Osteoblast (primary cell): ENCODE results near the gene PPP6R3. TPM values are rescaled to one million over a fixed set of nuclear protein-coding genes. Genes with fewer than 3 reads are reported as not detected.

ENCODE experiments used
- DNase-seq: peaks from one replicate; pipeline ENCODE4 v3.0.0; 2011; ENCODE audit warnings: low spot score, mixed read lengths; ENCODE audit not compliant: insufficient read length; ENCODE audit errors: missing footprints
- H2AFZ ChIP-seq: 2 replicates; pipeline ENCODE4 v1.6.0; 2011; ENCODE audit warnings: mild to moderate bottlenecking, low read length
- H3K27ac ChIP-seq: 2 replicates; pipeline ENCODE4 v1.5.1; 2011; ENCODE audit warnings: mild to moderate bottlenecking, low read depth, low read length, moderate library complexity
- H3K27me3 ChIP-seq: 2 replicates; pipeline ENCODE4 v1.6.0; 2012; ENCODE audit warnings: mild to moderate bottlenecking, control low read depth, inconsistent platforms, low read length, moderate library complexity; ENCODE audit not compliant: insufficient read depth
- H3K36me3 ChIP-seq: 2 replicates; pipeline ENCODE4 v1.5.1; 2011; ENCODE audit warnings: mild to moderate bottlenecking, low read length, control low read depth, moderate library complexity; ENCODE audit not compliant: insufficient read depth
- H3K4me1 ChIP-seq: 2 replicates; pipeline ENCODE4 v1.5.1; 2011; ENCODE audit warnings: mild to moderate bottlenecking, low read length, control low read depth, moderate library complexity; ENCODE audit not compliant: insufficient read depth
- H3K4me2 ChIP-seq: 2 replicates; pipeline ENCODE4 v1.6.0; 2011; ENCODE audit warnings: mild to moderate bottlenecking, low read length; ENCODE audit not compliant: insufficient read depth
- H3K4me3 ChIP-seq: fragments of 200-600 bp; sonication (generic); 3 replicates; pipeline ENCODE4 v1.5.1; 2012; ENCODE audit warnings: mild to moderate bottlenecking, low read length, inconsistent platforms; ENCODE audit not compliant: insufficient read depth
- H3K79me2 ChIP-seq: 2 replicates; pipeline ENCODE4 v1.6.0; 2012; ENCODE audit warnings: mild to moderate bottlenecking, low read length, control low read depth, inconsistent platforms; ENCODE audit not compliant: insufficient read depth
- H3K9me3 ChIP-seq: 2 replicates; pipeline ENCODE4 v1.5.1; 2011; ENCODE audit warnings: low read depth, low read length, control low read depth
- H4K20me1 ChIP-seq: 2 replicates; pipeline ENCODE4 v1.6.0; 2012; ENCODE audit warnings: mild to moderate bottlenecking, low read length, control low read depth; ENCODE audit not compliant: insufficient read depth
- CTCF ChIP-seq: IDR thresholded peaks from 2 replicates; pipeline ENCODE4 v1.5.1; 2011; ENCODE audit warnings: mild to moderate bottlenecking, low read depth, low read length, moderate library complexity; ENCODE audit errors: extremely low read depth
- total RNA-seq: library from RNA; depleted of rRNA; stranded (reverse); fragments of >200 nt; gene quantifications from 2 replicates; pipeline ENCODE4 v1.2.3, GENCODE V29; 2012

The PPP6R3 gene
- total RNA-seq, 1 donor, result 131 TPM

DNA sequence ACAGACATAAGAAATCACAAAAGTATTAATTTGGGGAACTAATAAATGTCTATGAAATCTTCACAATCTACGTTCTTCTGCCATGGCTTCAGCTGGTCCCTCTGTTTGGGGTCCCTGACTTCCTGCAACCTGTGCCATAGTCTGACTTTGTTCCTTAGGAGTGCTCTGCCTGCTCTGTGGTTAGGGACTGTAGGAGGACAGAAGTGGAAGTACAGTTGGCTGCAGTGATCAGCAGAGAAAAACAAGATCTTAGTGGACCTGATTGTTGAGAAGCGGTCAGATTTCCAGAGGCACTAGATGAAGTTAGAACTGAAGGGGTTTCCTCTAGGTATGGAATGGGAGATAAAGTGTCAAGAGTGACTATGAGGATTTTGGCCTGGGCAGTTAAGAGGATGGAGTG is 80.6 kb downstream of the PPP6R3 start:
- no peak for TF ChIP-seq CTCF
- H3K4me2 ChIP-seq, result no peak overlapping the region
- no peak overlapping the region for H3K4me3 ChIP-seq
- H4K20me1 ChIP-seq, result peaks cover 29% of the 10 kb centered on the region
- peaks cover 15% of the 10 kb centered on the region for H3K4me1 ChIP-seq
- no peaks in the 10 kb centered on the region for H3K27me3 ChIP-seq
- H2AFZ ChIP-seq, result no peak overlapping the region
- DNase-seq, result no peak
- H3K9me3 ChIP-seq, result no peaks in the 10 kb centered on the region
- peaks cover 31% of the 10 kb centered on the region for H3K36me3 ChIP-seq
- peaks cover 79% of the 10 kb centered on the region for H3K79me2 ChIP-seq
- peak overlapping the region; percentile 86 for H3K27ac ChIP-seq

- Histone ChIP-seq H3K4me2 (no peak overlapping the region), H3K4me1 (peaks cover 23% of the 10 kb centered on the region), H3K36me3 (peaks cover 33% of the 10 kb centered on the region), H3K9me3 (no peaks in the 10 kb centered on the region), H4K20me1 (peaks cover 31% of the 10 kb centered on the region), H3K27ac (peak overlapping the region; percentile 86), H3K27me3 (no peaks in the 10 kb centered on the region), H3K4me3 (no peak overlapping the region), H3K79me2 (peaks cover 79% of the 10 kb centered on the region), H2AFZ (no peak overlapping the region)
- no peak for TF ChIP-seq CTCF
- no peak for DNase-seq
Observed at GRCh38 chr11:68541991-68542390, 81.4 kb downstream of the PPP6R3 start.

GRCh38 chr11:68542617-68543016 is 82.1 kb downstream of the PPP6R3 start:
- TF ChIP-seq CTCF, result no peak
- H3K4me2 ChIP-seq, result peak overlapping the region; percentile 44
- H3K27me3 ChIP-seq, result no peaks in the 10 kb centered on the region
- no peak overlapping the region for H3K4me3 ChIP-seq
- no peak overlapping the region for H2AFZ ChIP-seq
- H3K79me2 ChIP-seq, result peaks cover 81% of the 10 kb centered on the region
- peak overlapping the region; percentile 86 for H3K27ac ChIP-seq
- peaks cover 31% of the 10 kb centered on the region for H4K20me1 ChIP-seq
- H3K36me3 ChIP-seq, result peaks cover 36% of the 10 kb centered on the region
- DNase-seq, result peak; percentile 90
- peaks cover 23% of the 10 kb centered on the region for H3K4me1 ChIP-seq
- H3K9me3 ChIP-seq, result no peaks in the 10 kb centered on the region

- H3K79me2 ChIP-seq, result peaks cover 81% of the 10 kb centered on the region
- H3K27ac ChIP-seq, result peak overlapping the region; percentile 86
- peaks cover 34% of the 10 kb centered on the region for H4K20me1 ChIP-seq
- H3K36me3 ChIP-seq, result peaks cover 37% of the 10 kb centered on the region
- H3K4me2 ChIP-seq, result no peak overlapping the region
- no peak overlapping the region for H3K4me3 ChIP-seq
- peaks cover 23% of the 10 kb centered on the region for H3K4me1 ChIP-seq
- H3K9me3 ChIP-seq, result no peaks in the 10 kb centered on the region
- no peak for DNase-seq
- no peak overlapping the region for H2AFZ ChIP-seq
- no peaks in the 10 kb centered on the region for H3K27me3 ChIP-seq
- TF ChIP-seq CTCF, result no peak
Observed at GRCh38 chr11:68543594-68543993, 83.0 kb downstream of the PPP6R3 start.
